GM21576 (cell line): ENCODE measurements around the gene PLD1.
"Not testable (repeated sequence)": the region's sequence is repeated elsewhere in the genome, so short reads cannot be mapped to it uniquely, and the experiment has no call there.

ENCODE experiments used
- ATAC-seq: cut with Tn5 transposase; IDR thresholded peaks from one replicate; pipeline ENCODE4 v1.9.1; 2021; ENCODE audit warnings: mild to moderate bottlenecking, moderate library complexity; ENCODE audit not compliant: unreplicated experiment

Gene PLD1

DNA sequence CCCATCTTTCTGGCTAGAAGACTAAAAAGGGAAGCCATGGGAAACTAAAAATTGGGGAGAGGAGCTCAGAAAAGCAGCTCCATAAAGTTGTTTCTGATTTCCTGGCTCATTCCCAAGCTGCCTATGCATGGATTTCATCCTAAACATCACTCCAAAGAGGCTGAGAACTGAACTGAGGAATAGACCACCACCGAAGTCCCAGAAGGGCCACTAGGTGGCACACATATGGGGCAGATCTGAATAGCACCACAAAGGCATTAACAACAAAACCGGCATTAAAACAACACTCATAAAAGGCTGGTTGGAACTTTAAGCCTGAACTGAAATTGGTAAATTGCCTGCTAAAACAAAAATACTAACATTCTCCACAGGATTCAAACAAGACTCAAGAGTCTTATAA, 106.3 kb downstream of the PLD1 start:
- no peak for ATAC-seq

DNA sequence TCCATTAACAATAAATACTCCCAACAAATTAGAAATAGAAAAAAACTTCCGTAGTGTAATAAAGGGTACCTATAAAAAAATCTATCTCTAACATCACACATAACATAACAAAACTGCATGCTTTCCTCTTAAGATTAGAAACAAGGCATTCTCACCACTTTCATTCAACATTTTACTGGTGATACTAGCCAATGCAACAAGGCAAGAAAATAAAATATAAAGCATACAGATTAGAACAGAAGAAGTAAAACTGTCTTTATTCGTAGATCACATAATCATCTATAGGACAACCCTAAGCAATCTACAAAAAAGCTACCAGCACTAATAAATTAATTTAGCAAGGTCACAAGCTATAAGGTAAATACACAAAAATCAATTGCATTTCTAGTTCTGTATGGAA, 107.1 kb downstream of the PLD1 start:
- ATAC-seq: no peak

DNA sequence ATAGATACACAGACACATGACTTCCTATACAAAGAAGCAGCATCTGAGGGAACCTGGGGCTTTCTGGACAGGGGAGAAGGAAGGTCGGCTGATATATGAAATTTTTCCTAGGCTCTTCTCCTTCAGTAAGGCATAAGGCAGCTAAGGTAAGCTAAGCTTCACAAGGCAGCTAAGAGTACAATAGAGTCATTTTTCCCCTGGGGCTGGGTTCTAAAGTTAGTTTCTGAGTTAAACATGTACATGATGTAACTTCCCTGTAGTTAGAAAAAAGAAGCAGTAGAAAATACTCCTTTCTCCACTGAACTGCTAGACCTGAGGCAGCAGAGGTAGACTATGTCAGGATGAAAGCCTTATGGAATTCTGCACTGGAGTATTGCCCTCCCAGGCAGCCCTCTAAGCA, 109.6 kb downstream of the PLD1 start:
- no peak for ATAC-seq

DNA sequence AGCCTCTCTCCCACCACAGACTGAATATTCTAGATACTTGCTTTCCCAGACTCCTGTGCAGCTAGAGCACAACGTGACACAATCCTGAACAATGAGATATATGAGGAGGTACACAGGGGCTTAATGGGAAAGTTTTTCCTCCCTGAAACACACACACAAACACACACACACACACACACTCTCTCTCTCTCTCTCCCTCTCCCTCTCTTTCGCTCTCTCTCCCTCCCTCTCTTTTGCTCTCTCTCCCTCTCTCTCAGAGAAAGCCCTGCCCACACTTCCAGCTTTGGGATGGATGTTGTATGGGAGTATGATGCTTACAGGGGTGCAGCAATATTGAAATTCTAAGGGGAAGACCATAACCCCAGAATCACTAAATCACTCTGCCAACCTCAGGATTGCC, 110.1 kb downstream of the PLD1 start:
- ATAC-seq: no peak

DNA sequence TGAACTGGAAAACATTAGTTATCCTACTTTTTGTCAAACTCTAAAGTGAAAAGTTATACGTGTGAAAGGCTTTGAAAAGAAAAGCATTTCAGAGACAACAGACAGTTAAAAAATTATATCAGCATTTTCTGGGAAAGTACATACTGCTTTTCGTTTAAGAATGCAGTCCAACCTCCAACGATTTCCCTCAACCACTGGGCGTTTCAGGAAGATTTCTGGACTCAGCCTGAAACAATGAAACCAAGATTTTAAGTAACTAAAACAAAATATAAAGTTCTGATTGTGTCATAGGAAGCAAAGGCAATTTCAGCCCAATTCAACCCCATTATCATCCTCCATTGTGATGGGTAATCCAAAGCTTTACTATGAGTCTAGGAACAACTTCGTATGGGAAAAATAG, 110.7 kb downstream of the PLD1 start:
- no peak for ATAC-seq

DNA sequence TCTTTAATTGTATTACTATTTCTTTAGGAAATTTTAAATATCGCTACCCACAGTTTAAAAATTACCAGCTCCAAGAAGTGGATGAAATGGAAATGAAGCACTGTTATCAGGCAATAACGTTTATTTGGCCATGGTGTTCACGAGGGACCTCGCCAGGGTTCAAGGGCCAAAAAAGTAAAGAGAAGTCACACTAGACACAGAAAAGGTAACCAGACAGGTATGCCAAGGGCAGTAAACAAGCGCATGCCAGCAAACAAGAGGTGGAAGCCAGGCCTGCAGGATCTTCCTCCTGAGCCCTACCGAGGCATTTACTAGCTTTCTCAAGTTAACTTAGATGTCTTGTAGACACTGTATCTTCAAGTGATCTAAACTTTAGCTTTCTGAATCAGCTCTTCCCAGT, 113.5 kb downstream of the PLD1 start:
- ATAC-seq: no peak

DNA sequence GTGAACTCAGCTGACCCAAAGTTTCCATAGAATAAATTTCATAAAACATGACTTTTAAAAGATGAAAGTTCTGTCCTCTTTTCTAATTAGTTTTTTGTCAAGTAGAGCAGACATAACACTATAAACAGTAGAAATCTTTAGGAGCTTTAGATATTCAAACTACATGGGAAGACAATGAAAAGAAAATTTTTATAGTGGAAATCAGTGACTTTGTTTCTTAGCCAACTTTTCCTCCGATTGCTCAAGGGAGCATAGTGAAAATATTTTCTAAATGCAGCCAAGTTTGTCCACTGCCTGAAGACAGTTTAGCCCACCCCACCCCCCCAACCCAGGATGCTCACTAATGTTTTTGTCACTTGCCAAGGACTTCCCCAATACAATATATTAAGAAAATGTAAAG, 114.9 kb downstream of the PLD1 start:
- ATAC-seq: no peak

DNA sequence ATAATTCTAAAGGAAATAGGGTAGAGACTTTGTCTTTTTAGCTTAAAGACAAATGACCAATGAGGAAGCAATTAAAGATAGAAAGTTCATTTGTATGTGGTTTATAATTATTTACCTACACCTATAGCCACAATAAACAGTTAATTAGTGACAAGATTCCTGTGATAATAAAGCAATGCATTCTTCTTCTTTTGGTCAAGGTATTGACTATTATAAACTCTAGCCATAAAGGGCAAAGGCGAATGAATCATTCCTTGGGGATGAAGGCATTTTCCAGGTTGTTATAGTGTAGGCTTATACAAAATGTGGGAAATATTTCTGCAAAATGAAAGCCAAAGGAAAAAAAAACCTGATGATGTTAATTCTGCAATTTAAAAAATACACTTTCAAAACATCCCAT, 115.4 kb downstream of the PLD1 start:
- no peak for ATAC-seq

DNA sequence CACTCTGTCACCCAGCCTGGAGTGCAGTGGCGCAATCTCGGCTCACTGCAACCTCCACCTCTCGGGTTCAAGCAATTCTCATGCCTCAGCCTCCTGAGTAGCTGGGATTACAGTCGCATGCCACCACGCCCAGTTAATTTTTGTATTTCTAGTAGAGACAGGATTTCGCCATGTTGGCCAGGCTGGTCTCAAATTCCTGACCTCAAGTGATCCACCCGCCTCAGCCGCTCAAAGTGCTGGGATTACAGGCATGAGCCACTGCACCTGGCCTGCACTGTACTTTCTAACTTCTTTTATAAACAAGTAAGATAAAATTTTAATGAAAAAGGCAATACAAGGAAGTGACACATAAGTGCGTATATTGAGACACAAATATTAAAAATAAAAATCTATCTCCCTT, 117.7 kb downstream of the PLD1 start:
- ATAC-seq: not testable (repeated sequence)

DNA sequence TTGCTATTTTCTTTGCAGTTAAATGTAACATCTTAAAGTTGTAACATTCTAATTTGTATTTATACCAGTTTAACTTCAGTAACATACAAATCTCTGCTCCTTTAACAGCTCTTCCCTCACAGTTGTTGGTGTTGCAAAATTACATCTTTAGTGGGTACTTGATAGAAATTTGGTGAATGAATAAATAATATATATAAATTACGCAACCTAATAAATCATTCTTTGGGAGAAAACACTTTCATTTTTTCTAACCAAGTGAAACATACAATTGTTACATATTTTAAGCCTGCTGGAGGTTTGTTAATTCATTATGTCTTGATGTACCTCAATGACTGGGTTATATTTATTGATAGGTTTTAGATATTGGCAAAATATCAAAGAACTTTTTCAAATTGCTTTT, 118.8 kb downstream of the PLD1 start:
- no peak for ATAC-seq

DNA sequence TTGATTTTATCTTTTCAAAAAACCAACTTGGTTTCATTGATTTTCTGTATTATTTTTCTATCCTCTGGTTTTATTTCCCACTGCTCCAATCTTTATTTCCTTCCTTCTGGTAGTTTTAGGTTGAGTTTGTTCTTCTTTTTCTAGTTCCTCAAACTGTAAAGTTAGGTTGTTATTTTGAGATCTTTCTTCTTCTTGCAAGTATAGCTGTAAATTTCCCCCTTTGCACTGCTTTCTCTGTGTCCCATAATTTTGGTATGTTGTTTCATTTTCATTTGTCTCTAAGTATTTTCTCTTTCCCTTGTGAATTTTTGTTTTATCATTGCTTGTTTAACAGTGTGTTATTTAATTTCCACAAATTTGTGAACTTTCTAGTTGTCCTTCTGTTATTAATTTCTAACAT, 120.0 kb downstream of the PLD1 start:
- ATAC-seq: peak; percentile 63

DNA sequence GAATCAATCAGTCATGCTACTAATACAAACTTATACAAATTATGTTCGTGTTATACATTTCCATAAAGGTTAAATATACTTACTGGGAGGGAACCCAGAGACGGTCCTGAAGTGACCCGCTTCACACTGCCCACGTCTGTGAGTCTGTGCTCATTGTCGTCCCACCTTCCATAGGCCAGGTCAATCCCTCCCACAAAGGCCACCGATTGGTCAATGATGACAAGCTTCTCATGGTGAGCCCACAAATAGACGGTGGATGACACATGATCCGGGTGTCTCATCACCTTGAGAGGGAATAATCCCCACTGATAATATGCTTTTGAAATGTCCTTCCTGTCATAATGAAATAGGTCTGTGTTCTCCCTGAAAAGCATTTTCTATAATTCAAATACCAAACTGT, 121.7 kb downstream of the PLD1 start:
- ATAC-seq: no peak

DNA sequence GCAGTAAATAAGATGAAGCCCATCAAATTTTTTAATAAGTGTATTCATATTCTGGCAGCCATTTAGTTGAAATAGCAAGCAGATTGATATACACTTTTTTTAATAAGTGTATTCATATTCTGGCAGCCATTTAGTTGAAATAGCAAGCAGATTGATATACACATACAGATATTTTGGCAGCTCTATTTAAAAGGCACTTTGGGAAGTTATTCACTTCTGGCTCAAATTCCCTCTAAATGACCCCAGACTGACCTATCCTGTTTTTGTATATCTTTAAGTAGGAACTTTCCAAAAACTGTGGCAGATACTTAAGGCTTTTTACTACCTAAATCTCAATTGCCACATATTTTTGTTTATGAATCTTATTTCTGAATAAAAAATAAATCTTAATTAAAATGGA, 122.3 kb downstream of the PLD1 start:
- ATAC-seq: no peak

DNA sequence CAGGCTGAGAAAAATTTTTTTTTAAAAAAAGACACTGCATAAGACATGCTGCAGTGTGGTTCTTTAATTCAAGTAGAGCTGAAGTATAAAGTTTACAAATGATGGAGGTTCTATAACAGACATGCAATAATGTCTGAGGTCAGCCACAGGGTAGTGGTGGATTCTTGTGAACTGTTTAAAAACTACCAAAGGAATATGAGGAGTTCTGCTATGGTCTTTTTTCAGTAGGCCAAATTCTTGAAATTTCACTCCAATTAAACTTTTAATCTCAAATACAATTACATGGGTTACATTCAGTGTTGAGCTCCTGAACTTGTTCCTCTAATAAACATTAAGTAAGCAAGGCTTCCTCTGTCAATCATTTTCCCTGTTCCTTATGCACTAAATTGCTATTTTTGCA, 122.7 kb downstream of the PLD1 start:
- no peak for ATAC-seq

DNA sequence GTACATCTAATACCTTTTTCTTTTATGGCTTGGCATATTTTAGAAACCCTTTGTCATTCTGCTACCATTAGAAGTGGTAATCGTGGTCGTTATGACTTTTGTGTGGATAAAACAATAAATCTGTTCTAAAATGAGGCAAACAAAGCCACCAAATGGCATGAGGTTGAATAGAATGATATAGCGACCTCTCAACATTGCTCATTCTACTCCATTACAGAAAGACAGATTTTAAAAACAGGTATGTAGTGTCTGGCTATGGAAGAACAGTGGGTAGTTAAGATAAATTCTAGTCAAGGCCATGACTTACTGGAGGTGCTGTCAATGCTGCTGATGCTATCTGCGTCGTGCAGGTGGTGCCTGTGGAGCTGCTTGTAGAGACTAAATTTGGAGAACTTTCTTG, 123.2 kb downstream of the PLD1 start:
- no peak for ATAC-seq

DNA sequence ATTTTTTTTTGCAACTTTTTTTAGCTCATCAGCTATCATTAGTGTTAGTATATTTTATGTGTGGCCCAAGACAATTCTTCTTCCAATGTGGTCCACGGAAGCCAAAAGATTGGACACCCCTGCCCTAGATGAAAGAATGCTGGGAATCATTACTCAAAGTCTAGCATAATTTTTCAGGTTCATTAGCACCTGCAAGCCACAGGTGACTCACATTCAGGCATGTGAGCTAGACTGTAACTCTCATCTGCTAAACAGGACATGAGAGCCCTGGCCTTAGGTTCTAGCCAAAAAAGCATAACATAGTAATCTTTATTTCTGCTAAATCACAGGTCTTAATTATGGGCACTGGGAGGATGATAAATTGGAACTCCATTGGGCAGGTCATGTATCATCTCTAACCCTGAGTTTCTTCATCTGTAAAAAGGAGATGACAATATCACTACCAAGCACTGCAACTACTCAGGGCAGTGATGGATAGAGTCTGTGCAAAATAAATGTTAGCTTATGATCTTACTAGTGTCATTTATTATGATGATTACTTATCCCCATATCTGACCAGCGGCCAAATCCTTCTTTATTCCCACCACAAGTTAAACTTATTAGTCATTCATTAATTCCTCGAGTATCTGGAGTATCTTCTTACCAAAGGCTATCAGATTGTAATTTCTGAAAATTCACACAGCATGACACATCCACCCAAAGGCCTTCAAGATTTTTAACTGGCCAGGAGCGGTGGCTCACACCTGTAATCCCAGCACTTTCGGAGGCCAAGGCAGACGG, 125.0 kb downstream of the PLD1 start:
- ATAC-seq: no peak

DNA sequence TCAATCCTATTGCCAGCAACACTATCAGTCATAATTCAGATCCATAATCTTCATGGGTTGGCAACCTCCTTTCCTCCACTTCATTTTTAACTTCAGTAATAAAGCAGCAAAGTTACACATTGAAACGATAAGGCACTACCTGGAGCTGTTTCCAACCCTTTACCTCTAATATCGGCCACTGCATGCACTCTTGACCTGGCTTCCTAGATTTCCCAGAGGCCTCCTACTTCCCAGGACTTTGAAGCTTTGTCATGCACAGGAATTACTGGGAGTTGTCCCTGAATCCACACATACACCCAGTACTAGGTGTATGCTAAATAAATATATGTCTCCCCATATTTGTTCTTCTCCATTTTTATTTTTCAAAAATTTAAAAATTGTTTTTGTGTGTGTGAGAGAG, 126.1 kb downstream of the PLD1 start:
- ATAC-seq: no peak

DNA sequence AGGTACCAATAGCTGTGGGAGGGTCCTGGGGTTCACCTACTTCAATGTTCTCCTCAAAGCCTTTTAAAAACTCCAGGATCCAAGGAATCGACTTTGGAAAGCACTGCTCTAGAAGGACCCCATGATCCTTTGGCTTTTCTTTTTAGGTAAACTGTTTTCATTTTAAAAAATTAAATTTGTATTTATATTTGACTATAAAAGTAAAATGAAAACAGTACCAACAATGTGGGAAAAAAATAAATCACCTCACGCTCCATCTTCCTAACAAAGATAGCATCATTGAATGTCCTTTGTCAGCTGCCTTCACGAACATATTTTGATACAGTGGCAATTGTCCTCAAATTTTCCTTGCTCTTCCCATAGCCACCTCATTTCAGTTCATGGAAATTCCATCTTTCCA, 127.5 kb downstream of the PLD1 start:
- no peak for ATAC-seq

DNA sequence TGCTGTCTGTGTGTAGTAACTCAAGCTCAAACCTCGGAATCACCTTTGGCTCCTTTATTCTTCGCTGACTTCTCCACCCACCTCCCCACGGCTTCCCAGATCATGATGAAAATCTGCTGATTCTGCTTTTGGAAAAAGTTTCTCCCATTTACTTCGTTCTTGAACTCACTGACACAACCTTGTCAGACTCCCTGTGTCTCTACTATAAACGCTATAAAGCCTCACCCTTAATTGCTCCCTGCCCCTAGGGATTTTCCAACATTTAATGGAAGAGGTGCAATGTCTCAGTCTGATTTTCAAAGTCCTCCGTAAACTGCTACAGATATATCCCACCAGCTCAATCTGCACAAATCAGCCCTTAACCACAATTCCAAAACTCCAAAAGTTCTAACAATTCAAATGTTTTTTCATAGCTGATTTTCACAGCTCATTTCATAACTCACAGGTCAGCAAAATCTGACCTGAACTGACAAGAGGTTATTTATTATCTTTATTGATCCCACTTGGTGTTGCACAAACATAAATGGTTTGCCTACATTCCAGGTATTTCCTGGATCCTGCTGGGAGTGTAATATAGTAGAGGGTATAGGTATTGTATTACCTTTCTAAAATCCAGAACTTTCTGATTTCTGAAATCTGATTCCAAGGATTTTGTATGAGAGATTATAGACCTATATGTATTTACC, 129.4 kb downstream of the PLD1 start:
- no peak for ATAC-seq

DNA sequence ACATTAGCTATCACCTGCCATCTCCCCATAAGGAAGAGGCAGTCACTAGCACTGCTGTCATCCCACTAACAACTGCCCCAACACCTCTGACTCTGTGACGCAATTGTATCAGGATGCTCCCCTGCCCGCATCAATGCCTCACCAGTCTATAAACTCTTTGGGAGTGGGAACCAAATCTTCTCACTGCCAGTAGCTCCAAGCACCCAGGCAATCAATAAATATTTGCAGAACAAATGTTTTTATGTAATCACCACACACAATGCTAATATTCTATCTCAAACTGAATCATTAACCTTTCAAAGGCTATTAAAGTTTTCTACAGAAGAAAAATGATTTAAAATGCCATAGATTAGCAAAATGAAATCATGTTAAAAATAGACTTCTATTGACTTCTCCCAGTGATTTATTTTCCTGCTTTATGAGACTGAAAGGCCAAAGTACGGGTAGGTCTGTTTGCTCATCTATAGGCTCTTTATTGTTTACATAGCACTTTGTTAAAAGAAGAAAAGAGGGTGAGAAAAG, 131.3 kb downstream of the PLD1 start:
- ATAC-seq: no peak

DNA sequence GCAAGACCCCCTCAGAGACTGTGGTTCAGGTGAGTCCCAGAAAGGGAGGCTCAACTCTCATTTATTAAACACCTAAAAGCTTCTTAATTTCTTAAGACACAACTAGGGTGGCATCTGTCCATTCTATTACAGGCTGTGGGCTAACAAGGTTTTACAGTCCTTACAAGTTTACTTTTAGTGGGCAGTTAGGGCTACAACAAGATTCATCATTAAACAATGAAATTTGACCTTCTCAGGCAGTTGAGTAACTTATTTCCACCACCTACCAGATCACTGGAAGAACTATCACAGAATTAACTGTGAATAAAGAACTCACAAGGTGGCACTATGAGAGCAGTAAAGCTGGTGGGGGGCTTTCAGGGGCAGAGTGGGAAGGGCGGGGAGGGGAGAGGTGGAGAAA, 132.6 kb downstream of the PLD1 start:
- no peak for ATAC-seq

DNA sequence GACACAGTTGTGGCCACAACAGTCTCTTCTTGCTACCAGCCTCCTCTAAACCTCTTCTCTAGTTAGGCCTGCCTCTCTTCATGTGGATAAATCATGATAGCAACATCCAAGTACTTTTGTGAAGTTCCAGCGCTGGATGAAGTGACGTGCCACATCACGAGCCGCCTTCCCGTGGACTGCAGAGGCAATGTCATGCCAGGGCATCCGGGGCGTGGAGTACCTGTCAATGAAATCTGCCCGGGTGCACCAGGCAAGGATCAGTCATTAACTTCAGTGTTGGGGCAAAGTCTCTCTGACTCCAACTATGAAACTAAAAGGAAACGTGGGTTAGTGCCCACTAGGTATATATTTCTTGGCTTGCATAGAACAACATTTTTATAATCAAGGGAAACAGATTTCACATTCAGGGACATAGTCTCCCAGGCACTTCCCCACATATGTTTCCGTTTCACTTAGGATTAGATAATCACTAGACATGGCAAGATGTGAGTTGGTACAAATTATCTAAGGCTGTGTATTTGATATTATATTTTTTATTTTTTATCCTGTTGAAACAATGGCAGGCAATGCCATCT, 133.6 kb downstream of the PLD1 start:
- ATAC-seq: no peak
